Progenitor cell of endocrine pancreas (in vitro differentiated cells): Measurements from ENCODE around the gene HGS. TPM values are rescaled to one million over a fixed set of nuclear protein-coding genes. Genes with fewer than 3 reads are reported as not detected.

Experiments used
- DNase-seq: peaks from one replicate; pipeline ENCODE4 v3.0.0; 2021; ENCODE audit warnings: low spot score; ENCODE audit not compliant: unreplicated experiment
- H3K27ac Mint-ChIP-seq: 2 replicates; pipeline ENCODE4 v1.8.0; 2021; ENCODE audit warnings: mild to moderate bottlenecking, moderate library complexity, mixed read lengths
- H3K27me3 Mint-ChIP-seq: 2 replicates; pipeline ENCODE4 v1.8.0; 2021; ENCODE audit warnings: mixed read lengths
- H3K36me3 Mint-ChIP-seq: 2 replicates; pipeline ENCODE4 v1.8.0; 2022; ENCODE audit warnings: mixed read lengths; ENCODE audit not compliant: insufficient read depth
- H3K4me1 Mint-ChIP-seq: 2 replicates; pipeline ENCODE4 v1.8.0; 2021; ENCODE audit warnings: low read depth, mixed read lengths
- H3K4me3 Mint-ChIP-seq: 2 replicates; pipeline ENCODE4 v1.8.0; 2021; ENCODE audit warnings: low read depth, mild to moderate bottlenecking, moderate library complexity, mixed read lengths
- H3K9me3 Mint-ChIP-seq: 2 replicates; pipeline ENCODE4 v1.8.0; 2021; ENCODE audit warnings: low read depth, mixed read lengths
- CTCF ChIP-seq: fragments of 200-600 bp; sonication (generic); IDR thresholded peaks from one replicate; pipeline ENCODE4 v1.5.0; 2021; ENCODE audit warnings: antibody characterized with exemption, mild to moderate bottlenecking; ENCODE audit not compliant: unreplicated experiment
- total RNA-seq: library from RNA; stranded (reverse); gene quantifications from 2 replicates; pipeline ENCODE4 v1.2.1, GENCODE V29; 2021

HGS gene
- total RNA-seq, 1 donor from 2014 or later = 127 TPM

DNA sequence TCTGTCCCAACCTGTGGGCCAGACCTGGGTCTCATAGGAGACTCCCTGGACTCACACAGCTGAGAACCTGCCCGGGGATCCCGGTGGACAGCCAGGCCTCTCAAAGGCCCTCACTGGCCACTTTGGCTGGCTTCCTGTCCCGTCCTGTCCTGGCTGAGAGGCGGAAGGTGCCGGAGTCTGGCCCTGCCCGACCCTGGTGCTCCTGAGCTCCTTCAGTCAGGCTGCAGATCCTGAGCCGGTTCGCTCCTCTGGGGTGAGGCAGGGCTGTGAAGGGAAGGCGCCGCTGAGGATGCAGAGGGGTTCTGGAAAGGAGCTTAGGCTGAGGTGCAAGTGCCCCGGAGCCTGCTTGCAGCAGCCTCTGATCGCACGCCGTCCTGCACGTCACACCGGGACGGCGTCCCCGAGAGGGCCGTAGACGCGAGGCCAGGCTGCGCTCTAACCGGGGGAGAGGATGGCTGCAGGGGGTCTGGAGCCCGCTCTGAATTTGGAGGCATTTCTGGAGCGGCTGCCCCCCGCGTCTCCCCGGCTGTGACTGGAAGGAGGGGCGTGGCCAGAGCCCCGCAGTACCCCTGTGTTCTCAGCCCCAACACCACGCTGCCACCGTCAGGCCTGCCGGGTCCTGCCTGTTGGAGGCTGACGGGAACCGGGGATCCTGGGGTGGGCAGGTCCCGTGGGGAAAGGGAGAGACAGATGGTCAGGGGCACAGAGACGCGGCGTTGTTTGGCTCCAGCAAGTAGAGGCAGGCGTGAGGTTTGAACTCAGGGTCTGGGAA lies 4.1 kb downstream of the HGS start:
- no peak overlapping the region for H3K27ac Mint-ChIP-seq
- H3K4me3 Mint-ChIP-seq = no peak overlapping the region
- no peaks in the 10 kb centered on the region for H3K27me3 Mint-ChIP-seq
- no peak for DNase-seq
- H3K4me1 Mint-ChIP-seq = peaks cover 9% of the 10 kb centered on the region
- no peaks in the 10 kb centered on the region for H3K9me3 Mint-ChIP-seq
- H3K36me3 Mint-ChIP-seq = peaks cover 16% of the 10 kb centered on the region
- TF ChIP-seq CTCF = no peak

DNA sequence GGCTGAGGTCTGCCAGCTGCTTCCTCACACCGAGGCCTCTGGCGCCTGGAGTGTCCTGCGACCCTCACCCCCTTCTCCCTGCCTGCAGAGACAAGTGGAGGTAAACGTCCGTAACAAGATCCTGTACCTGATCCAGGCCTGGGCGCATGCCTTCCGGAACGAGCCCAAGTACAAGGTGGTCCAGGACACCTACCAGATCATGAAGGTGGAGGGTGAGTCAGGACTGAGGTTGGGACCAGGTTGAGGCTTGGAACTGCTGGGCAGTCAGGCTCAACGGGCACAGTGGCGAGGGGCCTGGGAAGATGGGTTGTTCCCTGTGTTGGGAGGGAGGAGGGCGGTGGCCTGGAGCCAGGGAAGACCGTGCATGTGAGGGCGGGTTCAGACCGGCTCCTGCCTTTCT lies 4.8 kb downstream of the HGS start:
- H3K36me3 Mint-ChIP-seq = peaks cover 16% of the 10 kb centered on the region
- DNase-seq = no peak
- peaks cover 9% of the 10 kb centered on the region for H3K4me1 Mint-ChIP-seq
- H3K27ac Mint-ChIP-seq = no peak overlapping the region
- no peaks in the 10 kb centered on the region for H3K9me3 Mint-ChIP-seq
- no peak for TF ChIP-seq CTCF
- H3K4me3 Mint-ChIP-seq = no peak overlapping the region
- no peaks in the 10 kb centered on the region for H3K27me3 Mint-ChIP-seq

GRCh38 chr17:81690066-81690465 lies 6.3 kb downstream of the HGS start:
- no peak for DNase-seq
- Mint-ChIP-seq H3K4me3 (no peak overlapping the region), H3K36me3 (peaks cover 16% of the 10 kb centered on the region), H3K9me3 (no peaks in the 10 kb centered on the region), H3K27me3 (no peaks in the 10 kb centered on the region), H3K4me1 (no peaks in the 10 kb centered on the region), H3K27ac (no peak overlapping the region)
- TF ChIP-seq CTCF = no peak

- DNase-seq = no peak
- H3K9me3 Mint-ChIP-seq = no peaks in the 10 kb centered on the region
- H3K27me3 Mint-ChIP-seq = no peaks in the 10 kb centered on the region
- TF ChIP-seq CTCF = no peak
- no peaks in the 10 kb centered on the region for H3K4me1 Mint-ChIP-seq
- peaks cover 16% of the 10 kb centered on the region for H3K36me3 Mint-ChIP-seq
- no peak overlapping the region for H3K27ac Mint-ChIP-seq
- no peak overlapping the region for H3K4me3 Mint-ChIP-seq
Measured at GRCh38 chr17:81690549-81690948, 6.7 kb downstream of the HGS start.

- Mint-ChIP-seq H3K27ac (no peak overlapping the region), H3K9me3 (no peaks in the 10 kb centered on the region), H3K27me3 (no peaks in the 10 kb centered on the region), H3K36me3 (peaks cover 15% of the 10 kb centered on the region), H3K4me1 (no peaks in the 10 kb centered on the region), H3K4me3 (no peak overlapping the region)
- no peak for TF ChIP-seq CTCF
- no peak for DNase-seq
Measured at GRCh38 chr17:81691196-81691595, 7.4 kb downstream of the HGS start.
